Left kidney (tissue), 1 donor: ENCODE data around the gene LRRD1. TPM values are rescaled to one million over a fixed set of nuclear protein-coding genes. Genes with fewer than 3 reads are reported as not detected.

Source experiments
- polyA plus RNA-seq: library from polyadenylated mRNA; unstranded; fragments of 120-200 nt; gene quantifications from one replicate; pipeline ENCODE4 v1.2.1, GENCODE V29; 2013; ENCODE audit not compliant: insufficient read length

LRRD1 gene
- polyA plus RNA-seq, 1 donor, result 0.75 TPM

Other genes with a start within 250 kb of the LRRD1 start
- gene AKAP9, start 238.3 kb downstream of the LRRD1 start, polyA plus RNA-seq, result 121 TPM
- 77.7 TPM for gene CYP51A1, start 44.7 kb downstream of the LRRD1 start, polyA plus RNA-seq
- gene KRIT1, start 66.8 kb upstream of the LRRD1 start, polyA plus RNA-seq, result 57.8 TPM
- 58.9 TPM for gene ANKIB1, start 66.8 kb upstream of the LRRD1 start, polyA plus RNA-seq